ENCODE data around the gene HOXC5. TPM values are rescaled to one million over a fixed set of nuclear protein-coding genes. Genes with fewer than 3 reads are reported as not detected.

HOXC5 gene
- total RNA-seq, 1 donor from 2014 or later: 28.7 TPM

DNA sequence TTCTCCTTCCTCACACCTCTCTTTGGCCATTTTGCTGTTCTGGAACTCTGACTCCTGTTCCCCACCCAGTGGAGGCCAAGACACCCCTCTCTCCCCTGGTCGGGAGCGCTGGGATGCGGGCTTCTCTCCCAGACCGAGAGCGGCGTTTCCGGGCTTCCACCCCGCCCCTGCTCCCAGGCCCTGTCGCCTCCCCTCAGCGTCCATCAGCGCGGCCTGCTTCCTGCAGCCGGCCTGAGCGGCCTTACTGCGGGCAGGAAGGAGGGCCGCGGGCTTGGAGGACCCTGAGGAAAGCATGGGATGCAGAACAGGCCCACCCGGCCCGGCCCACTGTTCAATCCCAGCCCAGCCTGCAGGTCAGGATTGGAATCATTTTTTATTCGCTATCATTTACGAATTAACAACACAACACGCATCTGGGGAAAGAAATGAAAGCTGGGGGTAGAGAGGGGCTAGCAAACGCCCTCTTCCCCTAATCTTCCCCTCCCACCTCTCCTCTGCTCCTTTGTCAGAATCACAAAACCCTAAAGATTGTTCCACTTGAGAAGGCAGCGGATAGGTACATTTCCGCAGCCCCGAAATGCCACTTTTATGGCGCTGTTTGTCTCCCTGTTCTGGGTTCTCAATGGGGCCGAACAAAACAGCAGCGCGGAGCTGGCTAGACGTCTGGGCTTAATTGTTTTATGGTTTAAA, 27.9 kb upstream of the HOXC5 start:
- Mint-ChIP-seq H3K27ac (peak overlapping the region; percentile 8), H3K4me3 (peak overlapping the region; percentile 71), H3K9me3 (no peaks in the 10 kb centered on the region), H3K36me3 (peaks cover 3% of the 10 kb centered on the region), H3K4me1 (peaks cover 34% of the 10 kb centered on the region), H3K27me3 (ENCODE audit: low read depth) (peaks cover 96% of the 10 kb centered on the region)
- no peak for TF ChIP-seq CTCF (IDR thresholded peaks at IDR 0.05; ENCODE audit: unreplicated experiment)
- no peak for DNase-seq (ENCODE audit: low spot score in 2 of 2, unreplicated experiment in 2 of 2)

DNA sequence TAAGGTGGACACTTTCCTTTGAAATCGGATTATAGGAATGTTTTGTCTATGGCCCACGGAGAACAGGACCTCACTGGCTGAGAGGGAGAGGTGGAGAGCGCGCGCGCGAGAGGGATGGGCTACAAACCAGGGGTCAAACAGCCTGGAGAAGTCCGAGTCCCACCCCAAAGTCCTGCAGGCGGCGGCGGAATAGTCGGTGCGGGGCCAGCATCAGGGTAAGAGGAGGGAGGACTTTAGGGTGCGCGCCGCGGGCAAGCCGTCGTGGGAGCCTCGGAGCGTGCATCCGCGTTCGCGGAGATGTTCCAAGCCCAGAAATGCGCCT, 27.4 kb upstream of the HOXC5 start:
- H3K27me3 Mint-ChIP-seq (ENCODE audit: low read depth): peaks cover 96% of the 10 kb centered on the region
- peaks cover 36% of the 10 kb centered on the region for H3K4me1 Mint-ChIP-seq
- DNase-seq (ENCODE audit: low spot score in 2 of 2, unreplicated experiment in 2 of 2): no peak
- TF ChIP-seq CTCF (IDR thresholded peaks at IDR 0.05; ENCODE audit: unreplicated experiment): no peak
- H3K9me3 Mint-ChIP-seq: no peaks in the 10 kb centered on the region
- H3K27ac Mint-ChIP-seq: peak overlapping the region; percentile 8
- H3K36me3 Mint-ChIP-seq: peaks cover 3% of the 10 kb centered on the region
- H3K4me3 Mint-ChIP-seq: peak overlapping the region; percentile 71

DNA sequence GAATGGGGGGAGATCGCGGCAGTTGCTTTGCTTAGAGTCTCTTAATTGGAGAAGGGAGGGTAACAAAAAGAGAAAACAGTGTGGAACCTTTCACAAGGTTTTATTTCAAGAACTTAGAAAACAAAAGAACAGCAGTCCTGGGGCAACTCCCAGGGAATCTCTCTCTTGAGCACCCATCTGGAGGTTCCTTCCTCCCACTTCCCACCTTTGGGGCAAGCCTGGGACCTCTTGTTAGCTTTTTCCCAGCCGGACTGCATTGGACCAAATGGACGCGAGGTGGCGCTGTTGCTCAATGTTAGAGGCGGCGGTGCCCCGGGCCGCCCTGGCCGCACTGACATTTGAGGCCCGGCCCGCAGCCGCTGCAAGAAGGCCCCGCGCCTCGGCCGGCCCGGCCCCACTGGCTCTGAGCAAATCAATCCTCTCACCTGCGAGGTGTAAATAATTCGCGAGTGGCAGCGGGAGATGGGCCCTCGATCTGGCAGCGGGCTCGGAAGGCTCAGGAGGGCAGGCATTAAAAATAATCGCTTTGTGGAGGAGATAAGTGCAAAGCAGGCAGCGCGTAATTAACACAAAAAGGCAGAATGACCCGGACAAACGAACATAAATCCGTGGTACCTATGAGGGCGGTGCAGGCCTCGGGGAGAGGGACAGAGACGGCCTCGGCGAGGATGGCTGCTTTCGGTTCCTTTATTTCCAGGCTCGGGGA, 26.8 kb upstream of the HOXC5 start:
- peaks cover 96% of the 10 kb centered on the region for H3K27me3 Mint-ChIP-seq (ENCODE audit: low read depth)
- H3K36me3 Mint-ChIP-seq: peaks cover 3% of the 10 kb centered on the region
- peak; percentile 99 for TF ChIP-seq CTCF (IDR thresholded peaks at IDR 0.05; ENCODE audit: unreplicated experiment)
- H3K4me1 Mint-ChIP-seq: peaks cover 40% of the 10 kb centered on the region
- H3K4me3 Mint-ChIP-seq: peak overlapping the region; percentile 71
- no peaks in the 10 kb centered on the region for H3K9me3 Mint-ChIP-seq
- peak overlapping the region; percentile 79 for H3K27ac Mint-ChIP-seq
- DNase-seq (ENCODE audit: low spot score in 2 of 2, unreplicated experiment in 2 of 2): peak; percentile 80 to 95

- peak overlapping the region; percentile 26 for H3K27ac Mint-ChIP-seq
- no peak for TF ChIP-seq CTCF (IDR thresholded peaks at IDR 0.05; ENCODE audit: unreplicated experiment)
These were observed 26.2 kb upstream of the HOXC5 start for GRCh38 chr12:54006559-54007220.

DNA sequence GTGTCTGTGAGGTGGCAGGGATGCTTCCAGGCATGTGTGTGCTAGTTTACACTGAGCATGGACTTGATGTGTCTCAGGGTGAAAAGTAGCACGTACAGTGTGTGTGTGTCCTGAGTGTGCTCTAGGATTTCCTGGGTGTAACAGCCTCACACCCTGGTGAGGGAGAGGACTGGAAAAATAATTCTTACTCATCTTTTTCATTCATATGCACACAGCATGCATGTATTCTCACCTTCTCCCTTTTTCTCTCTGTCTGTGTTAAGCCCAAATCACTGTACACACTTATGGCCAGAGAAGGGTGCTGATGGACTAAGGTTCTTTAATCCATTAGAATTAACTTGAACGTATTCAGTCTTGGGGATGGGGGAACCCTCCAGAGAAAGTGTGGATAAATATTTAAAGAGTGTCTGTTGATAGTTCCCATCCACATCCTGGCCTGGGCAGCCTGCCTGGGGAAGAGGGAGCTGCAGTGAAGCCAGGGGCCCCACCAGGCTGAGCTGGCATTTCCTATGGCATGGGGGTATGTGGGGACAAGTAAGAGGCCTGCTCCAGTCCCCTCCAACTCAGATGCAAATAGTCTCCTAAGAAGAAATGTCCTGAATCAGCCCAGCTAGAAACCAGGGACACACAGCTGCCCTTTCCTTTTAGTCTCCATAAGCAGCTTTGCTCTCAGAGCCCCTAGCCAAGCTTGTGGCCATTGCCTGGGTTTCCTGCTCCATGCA, 25.2 kb upstream of the HOXC5 start:
- Mint-ChIP-seq H3K27me3 (ENCODE audit: low read depth) (peaks cover 96% of the 10 kb centered on the region), H3K4me1 (peaks cover 44% of the 10 kb centered on the region), H3K9me3 (no peaks in the 10 kb centered on the region), H3K4me3 (peak overlapping the region; percentile 43), H3K36me3 (peaks cover 2% of the 10 kb centered on the region), H3K27ac (no peak overlapping the region)
- DNase-seq (ENCODE audit: low spot score in 2 of 2, unreplicated experiment in 2 of 2): no peak
- TF ChIP-seq CTCF (IDR thresholded peaks at IDR 0.05; ENCODE audit: unreplicated experiment): no peak

More at GRCh38 chr12:54006559-54007220, 26.2 kb upstream of the HOXC5 start:
- peaks cover 4% of the 10 kb centered on the region for H3K36me3 Mint-ChIP-seq
- H3K4me3 Mint-ChIP-seq: peak overlapping the region; percentile 71
- peaks cover 96% of the 10 kb centered on the region for H3K27me3 Mint-ChIP-seq (ENCODE audit: low read depth)
- H3K9me3 Mint-ChIP-seq: no peaks in the 10 kb centered on the region
- no peak for DNase-seq (ENCODE audit: low spot score in 2 of 2, unreplicated experiment in 2 of 2)
- H3K4me1 Mint-ChIP-seq: peaks cover 46% of the 10 kb centered on the region

Measured in mesothelial cell of epicardium (in vitro differentiated cells).